Mesenteric fat pad (tissue), 1 donor: ENCODE measurements around the gene LCP2. TPM values are rescaled to one million over a fixed set of nuclear protein-coding genes. Genes with fewer than 3 reads are reported as not detected.
"Not testable (repeated sequence)": the region's sequence is repeated elsewhere in the genome, so short reads cannot be mapped to it uniquely, and the experiment has no call there.

Experiments used
- DNase-seq: peaks from one replicate; pipeline ENCODE4 v3.0.0-alpha.2; 2020; ENCODE audit warnings: low spot score
- total RNA-seq: library from RNA; stranded (reverse); fragmentation: NEBNext Ultra II Directional; extraction: Animal tissue kit (Norgen Biotek cat#: 25700); gene quantifications from one replicate; pipeline ENCODE4 v1.2.1, GENCODE V29; 2021
- donor health status: DM: yes; HTN: yes; CAD: no.

The LCP2 gene
- total RNA-seq, 1 donor from 2014 or later = 52.4 TPM

DNA sequence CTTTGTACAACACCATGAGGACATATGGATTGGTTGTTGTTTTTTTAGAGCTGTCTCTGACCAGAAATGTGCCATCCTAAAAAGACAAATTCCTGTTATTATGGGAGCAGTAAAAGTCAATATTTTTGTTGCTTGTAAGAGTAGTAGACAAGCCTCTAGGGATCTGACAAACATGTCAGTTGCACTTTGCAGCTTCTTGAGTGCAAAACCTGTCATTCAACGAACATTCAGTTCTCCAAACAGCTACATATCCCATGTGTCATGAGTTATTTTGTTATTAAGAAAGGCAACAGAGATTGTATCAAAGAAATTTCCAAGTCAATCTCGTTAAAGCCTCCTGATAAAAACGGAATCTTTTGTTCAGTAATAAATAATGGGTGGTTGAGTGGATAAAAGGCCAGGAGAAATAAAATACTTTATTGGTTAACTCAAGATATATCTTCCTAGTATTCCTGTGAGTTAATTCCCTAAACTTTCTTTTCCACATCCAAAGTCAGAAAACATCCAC is 46.7 kb downstream of the LCP2 start:
- DNase-seq = no peak

DNA sequence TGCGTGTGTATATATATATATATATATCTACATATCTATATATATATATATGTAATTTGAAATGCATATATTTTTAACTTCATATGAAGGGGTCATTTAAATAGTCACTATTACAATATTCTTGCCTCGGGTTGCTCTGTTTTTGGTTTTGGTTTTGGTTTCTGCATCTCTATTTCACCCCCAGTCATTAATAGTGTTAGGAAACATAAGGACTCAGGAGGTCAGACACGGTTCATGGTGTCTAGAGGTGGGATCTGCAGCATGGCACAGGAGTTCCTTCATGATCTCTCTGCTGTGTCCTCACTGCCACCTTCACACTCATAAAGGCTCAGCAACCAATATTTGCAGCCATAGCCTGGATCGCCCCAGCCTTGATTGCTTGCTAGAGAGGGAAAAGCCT is 48.2 kb downstream of the LCP2 start:
- no peak for DNase-seq

DNA sequence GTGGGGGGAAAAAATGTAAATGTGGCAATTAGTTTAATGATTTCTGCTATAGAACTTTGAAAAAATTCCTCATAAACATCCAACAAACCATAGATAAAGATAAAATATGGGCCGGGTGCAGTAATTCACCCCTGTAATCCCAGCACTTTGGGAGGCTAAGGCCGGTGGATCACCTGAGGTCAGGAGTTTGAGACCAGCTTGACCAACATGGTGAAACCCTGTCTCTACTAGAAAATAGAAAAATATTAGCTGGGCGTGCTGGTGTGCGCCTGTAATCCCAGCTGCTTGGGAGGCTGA is 48.7 kb downstream of the LCP2 start:
- not testable (repeated sequence) for DNase-seq

DNA sequence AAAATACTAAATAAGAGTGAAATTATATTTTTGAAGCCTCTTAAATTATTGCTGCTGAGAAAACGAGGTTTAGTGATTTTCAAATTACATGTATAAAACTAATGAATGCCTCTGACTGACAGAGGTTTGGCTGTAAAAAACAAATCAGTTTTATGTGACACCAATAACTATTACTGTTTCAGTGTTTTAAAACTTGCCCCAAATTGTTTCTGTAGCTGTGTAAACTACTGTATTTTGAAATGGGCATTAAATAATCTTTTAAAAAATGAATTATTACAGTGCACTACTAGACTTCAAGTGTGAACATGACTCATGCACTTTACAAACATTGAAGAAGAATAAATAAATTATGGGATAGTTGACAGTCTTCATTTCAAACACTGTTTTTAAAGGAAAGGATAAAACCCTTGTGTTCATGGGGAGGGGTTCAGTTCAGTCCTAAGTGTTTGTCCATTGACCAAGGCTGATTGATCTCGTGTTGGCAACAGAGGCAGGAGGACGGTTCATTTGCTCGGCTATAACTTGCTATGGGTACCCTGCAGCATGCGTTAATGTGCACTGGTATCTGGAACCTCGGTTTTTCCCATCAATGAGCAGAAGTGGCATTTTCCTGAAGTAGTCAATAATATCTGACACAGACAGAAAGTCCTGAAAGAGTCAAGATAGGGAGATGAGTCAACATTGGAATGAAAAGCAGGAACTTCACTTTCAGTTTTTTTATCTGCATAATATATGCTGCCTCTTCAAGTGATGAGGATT is 49.2 kb downstream of the LCP2 start:
- DNase-seq = no peak

DNA sequence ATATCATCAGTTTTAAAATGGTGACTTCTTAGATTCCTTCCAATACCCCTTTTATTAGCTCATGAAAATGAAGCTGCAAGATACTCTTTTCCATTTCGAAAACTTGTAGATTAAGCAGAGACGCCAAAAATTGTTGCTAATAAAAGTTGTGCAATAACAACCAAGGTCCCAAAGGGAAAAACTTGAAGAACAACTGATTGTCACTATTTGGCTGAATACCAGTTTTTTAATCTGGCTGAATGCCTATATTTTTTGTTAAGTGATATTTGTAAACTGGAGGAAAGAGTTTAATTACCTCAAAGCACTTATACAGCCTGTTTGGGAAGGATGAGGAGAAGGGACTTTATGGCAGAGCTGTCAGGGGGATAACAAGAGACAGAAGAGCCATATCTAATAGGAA is 50.2 kb downstream of the LCP2 start:
- no peak for DNase-seq

DNA sequence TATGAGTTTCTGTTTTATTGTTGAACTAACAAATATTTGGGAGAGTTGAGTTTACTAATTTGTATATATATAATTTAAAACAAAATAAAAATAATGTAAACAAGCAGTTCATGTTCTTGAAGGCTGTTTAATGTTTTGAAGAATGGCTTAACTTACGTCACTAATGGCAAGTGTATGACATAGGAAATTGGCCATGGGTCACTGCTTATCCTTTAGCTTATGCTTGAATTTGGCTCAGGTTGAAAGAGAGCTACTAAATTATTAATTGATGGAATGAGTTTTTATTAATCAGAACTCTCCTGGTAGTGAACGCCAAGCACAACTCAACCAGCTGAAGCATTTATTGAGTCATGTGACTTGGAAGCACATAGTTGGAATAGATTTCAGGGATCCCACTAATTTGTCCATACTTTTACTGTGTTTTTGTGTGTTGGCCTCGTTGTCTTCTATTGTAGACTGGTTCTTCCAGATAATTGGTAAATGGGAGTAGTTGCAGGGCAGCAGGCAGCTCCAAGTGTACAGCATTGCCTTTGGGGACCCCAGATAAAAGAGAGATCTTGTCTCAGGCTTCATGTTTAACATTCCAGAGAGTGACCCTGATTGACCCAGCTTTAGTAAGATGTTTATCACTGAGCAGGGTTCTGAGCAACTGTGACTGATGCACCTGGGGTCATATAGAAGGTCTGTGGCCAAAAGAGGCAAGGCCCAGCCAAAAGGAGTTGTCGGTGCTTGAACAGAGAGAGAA is 51.3 kb downstream of the LCP2 start:
- no peak for DNase-seq

DNA sequence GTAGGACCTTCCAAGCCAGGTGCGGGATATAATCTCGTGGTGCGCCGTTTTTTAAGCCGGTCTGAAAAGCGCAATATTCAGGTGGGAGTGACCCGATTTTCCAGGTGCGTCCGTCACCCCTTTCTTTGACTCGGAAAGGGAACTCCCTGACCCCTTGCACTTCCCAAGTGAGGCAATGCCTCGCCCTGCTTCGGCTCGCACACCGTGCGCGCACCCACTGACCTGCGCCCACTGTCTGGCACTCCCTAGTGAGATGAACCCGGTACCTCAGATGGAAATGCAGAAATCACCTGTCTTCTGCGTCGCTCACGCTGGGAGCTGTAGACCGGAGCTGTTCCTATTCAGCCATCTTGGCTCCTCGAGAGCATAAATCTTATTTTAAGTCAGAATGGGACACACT is 52.1 kb downstream of the LCP2 start:
- not testable (repeated sequence) for DNase-seq

DNA sequence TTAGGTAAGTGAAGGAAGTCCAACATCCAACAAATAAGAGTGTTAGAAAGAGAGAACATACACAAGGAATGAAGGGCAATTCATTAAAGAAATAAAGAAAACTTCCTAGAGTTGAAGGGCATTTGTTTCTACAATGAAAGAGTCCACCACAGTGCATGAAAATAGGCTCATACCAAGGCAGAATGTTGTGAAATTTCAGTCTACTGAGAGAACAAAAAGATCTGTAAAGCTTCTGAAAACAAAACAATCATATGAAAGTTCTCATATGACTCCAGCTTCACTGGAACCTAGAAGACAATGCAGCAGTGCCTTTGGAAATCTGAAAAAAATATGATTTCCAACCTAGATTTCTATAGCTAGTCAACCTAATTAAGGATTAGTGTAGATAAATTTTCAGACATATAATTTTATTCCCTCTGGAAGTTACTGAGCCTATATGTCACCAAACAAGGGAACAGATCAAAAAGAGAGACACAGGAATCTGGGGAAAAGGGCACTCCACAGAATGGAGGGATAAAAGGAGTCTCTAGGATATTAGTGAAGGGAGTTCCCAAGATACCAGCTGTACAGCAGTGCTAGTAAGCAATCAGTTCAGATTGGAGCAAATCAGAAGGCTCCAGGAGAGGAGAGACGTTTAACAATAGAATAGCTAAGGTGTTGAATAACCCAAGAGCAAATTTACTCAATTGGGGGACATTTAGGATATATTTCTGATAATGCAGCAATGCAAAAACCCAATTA is 59.0 kb downstream of the LCP2 start:
- no peak for DNase-seq

DNA sequence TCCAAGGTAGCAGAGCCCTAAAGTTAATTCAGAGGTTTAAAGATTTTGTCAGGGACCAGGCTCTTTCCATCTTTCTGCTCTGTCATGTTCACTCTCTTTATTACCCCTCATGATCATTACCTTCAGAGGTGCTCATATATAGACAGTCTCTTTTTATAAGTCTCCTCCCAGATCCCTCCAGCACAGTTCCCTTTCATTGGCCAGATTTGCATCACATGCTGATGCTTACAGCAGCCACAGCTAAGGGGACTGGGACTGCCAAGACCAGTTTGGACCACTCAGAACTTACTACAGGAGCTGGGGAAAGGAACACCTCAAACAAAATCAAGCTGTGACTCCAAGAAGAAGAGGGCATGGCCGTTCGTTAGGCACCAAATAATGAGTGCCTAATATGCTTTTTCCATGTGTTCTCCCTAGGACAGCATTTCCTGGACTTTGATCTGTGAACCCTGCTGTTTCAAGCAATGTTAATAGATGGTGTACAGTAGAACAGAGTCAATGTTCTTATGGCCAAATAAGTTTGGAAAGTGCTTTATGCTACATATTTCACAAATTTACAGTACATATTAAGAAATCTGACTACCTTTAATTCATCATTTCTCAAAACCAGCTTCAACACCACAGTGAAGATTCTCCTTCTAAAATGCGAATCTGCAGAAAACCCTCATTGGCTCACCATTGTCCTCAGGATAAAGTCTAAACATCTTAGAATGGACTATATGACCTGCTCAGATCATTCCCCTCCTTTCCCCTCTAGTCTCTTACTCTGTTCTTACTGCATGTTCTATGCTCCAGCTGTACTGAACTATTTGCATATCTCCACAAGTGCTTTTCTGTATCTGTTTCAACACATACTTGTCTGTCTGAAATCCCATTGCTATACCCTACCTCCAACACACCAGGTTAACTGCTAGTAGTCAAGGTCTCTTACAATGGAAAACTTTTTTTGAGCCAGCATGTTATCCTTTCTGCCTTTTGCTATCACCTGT is 61.4 kb downstream of the LCP2 start:
- DNase-seq = no peak

DNA sequence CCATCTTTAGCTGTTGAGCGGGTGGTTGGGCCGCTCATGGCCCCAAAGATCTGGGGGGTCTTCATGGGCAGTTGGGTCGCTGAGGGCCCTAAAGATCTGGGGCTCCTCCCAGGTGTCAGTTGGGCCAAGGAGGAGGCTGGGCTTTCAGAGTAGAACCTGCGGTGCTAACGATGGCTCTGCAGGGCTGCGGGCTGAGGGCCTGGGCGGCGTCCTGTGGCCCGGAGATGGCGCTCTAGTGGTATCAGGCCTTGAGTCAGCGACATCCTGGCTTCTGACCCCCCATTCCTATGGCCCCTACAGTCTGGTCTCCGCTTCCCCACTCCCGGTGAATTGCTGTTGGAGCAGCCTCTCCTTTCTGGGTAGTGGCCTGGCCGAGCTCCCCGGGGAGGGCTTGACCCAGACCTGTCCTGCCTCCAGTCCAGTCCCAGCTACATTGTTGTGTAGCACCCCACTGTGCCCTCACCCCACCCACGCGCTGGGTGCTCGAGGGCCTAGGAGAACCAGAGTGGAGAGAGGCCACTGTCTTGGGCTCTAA is 64.2 kb downstream of the LCP2 start:
- DNase-seq = no peak

DNA sequence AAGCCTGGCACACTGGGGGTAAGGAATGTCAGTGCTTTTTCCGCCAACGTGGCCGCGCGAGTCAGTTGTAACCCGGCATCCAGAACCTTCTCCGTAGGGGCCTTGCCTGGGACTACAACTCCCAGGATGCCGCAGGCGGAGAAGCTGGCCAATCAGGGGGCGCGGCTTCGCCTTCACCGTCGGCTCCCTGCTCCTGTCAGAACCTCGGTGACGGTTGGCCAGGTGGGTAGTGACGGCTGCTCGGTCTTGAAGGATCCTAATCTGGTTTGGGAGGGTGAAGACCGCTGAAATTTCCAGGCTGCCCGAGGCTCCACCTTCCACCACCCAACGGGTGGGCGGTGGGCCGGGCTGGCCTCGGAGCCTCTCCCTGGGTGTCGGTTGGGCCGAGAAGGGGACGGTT is 64.8 kb downstream of the LCP2 start, which contains the start of gene C5orf58:
C5orf58 (plus strand) TSS at position 200 of the 400 bp plus-strand sequence. CDS start 1,992 bp downstream, outside the sequence.
- no peak for DNase-seq

DNA sequence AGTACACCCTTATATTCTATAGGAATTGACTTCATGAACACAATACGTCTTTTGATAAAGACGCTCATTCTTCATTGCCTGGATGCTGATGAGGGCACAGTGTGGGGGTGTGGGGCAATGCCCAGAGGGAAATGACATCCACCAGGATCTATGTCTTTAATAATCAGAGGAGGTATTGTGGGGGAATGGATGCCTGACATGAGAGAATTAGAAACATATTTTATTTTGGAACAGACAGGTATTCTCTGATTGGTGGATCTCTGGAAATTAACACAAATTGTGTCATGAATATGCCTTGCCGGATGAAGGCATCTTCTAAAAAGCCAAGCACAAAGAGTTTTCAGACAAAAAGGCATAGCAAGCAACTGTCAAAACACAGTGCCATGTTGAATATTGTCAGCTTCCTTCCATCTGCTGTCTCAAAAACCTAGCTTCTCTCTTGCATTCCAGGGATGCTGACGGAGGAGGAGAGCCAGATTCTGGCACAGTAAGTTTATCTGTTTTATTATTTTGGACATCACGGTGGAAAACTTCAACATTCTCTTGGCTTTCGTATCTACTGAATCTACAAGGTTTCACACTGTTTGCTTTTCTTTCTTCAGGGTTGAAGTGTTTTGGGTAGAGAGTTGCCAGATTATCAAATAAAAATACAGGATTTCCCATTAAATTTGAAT is 68.7 kb downstream of the LCP2 start:
- DNase-seq = no peak

DNA sequence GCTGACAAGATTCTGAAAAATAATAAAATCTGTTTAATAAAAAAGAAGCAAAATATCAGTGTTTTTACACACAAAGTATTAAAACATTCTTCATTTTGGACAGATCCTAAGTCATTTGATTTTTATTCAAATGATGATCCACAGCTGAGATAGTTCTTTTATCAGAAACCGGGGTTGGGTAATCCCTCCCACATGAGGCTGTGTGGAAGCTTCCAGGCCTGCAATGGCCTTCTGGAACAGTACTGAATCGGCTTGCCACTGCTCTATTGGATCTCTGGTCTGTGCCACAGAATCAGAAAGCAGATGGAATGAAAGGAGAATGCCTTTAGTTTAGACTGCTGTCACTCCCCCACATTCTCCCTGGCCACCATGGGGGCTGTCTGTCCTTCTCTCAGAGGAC is 70.9 kb downstream of the LCP2 start:
- DNase-seq = no peak

DNA sequence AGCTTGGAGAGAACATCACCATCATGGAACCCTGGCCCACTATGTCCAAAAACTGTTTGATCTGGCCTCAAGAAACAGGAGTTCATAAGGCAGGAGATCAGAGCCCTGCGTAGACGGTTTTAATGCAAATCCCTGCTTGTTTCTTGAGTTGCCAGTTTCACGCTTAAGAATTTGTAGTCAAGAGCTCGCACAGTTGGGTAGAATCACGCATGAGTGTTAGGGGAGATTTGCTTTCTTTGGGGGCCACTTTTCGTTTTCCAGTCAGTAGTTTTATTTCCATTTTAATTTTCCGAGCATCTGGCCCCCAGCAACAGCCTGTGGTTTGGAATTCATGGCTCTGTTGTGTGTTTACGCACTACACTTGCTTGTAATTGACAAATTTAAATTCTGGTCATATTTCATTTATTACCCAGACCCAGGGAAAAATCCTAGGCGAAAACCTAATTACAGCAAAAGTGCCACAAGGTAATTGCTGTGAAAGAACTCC is 71.4 kb downstream of the LCP2 start:
- DNase-seq = no peak

DNA sequence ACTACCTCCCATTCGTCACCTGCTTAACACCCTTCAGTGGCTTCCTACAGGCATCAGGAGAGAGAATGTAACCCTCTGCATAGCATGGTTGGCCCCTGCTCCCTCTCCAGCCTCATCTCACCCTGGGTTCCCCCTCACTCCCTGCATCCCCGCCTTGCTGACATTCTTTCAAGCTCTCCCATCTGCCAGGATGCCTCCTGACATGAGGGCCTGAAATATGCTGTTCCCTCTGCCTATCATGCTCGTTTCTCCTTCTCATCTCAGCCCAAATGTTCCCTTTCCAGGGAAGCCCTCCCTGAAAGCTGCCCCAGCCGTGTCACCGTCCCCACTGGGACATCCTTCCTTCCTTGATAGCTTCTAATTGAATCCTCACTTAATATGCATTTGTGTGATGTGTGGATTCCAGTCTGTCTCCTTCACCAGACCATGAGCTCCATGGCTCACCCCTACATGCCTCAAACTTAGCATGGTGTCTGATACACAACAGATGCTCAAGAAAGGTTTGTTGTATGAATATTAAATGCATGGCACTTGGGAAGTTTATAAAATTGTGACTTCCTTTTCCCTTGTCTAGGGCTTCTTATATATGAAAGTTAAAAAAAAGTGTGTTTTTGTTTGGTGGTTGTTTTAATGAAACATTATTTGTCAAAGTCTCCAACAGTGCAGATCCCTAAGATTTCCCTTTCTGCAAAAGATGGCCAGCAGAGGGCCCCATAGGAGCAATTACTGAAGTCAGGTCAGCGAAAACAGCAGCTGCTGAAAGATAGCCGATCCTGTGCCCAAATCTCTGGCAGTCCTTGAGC is 72.0 kb downstream of the LCP2 start:
- DNase-seq = no peak

DNA sequence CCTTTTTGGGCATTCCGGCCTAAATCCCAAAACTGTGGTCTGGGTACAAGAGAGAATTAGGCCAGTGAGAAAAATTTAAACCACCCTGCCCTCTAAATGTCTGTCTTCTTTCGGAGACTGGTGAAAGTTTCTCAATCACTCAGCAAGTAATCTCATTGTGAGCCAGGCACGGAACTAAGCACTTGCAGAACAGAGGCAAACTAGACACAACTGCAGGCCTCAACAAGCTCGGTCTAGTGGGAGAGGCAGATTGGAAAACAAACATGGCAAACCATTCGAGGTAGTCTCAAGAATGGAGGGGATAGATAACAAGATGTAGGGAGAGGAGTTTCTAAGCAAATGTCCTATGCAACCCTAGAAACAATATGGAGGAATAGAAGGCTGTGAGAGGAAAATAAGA is 73.7 kb downstream of the LCP2 start:
- no peak for DNase-seq

DNA sequence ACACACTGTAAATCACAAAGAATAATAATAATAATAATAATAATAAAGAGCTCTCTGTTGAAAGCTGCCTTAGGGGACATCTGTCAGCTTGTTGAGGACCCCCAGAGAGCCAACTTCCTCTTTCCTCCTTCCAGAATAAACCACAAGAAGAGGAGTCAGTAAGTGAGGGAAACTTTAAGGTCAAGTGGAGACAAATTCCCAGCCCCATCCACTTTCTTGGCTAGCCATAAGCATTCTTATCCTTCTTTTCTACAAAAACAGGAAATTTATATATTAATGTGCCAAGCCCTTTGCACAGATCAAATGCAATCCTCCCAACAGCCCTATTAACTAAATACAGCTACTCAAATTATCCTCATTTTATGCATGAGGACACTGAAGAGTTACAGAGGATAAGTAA is 74.2 kb downstream of the LCP2 start:
- no peak for DNase-seq

DNA sequence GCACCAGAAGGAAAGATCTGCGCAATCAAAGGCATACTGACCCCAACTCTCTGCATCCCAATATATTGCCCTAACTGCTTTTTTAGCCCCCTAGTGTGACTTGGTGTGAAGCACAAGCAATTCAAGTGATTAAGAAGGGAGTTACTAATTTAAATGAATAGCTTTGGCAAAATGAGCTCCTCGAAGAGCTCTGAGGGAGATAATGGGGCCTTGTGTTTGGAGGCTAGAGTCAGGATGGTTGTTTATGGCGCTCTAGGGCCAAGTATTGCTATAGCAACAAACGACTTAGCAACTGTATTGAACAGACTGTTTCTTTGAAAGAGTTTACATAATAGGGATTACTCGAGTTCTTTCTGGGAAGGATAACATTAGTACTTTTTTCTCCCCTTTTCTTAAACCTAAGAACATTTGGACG is 76.2 kb downstream of the LCP2 start:
- DNase-seq = no peak

DNA sequence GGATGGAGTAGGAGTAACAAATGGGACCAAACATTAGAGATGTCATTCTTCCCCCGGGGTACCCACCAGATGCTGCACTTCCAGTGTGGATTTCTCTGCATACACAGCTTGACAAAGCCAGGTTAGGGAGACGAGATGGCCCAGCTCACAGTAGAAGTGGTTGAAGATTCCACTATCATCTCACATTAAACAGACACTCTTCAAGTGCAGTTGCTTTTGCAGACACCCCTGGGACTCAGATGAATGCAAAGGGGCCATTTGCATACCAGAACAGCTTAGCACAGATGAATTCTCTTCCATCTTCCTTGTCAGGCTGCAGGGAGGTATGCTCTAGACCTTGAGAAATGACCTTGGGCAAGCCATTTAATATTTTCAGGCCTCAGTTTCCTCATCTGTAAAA is 77.4 kb downstream of the LCP2 start:
- DNase-seq = no peak
